Effector CD4-positive, alpha-beta T cell (primary cell): ENCODE results near the gene DDX51.
"Not testable (repeated sequence)": the region's sequence is repeated elsewhere in the genome, so short reads cannot be mapped to it uniquely, and the experiment has no call there.

ENCODE experiments used
- DNase-seq: peaks from one replicate; pipeline ENCODE4 v3.0.0-alpha.2; 2020

The DDX51 gene

GRCh38 chr12:132111654-132112304, 32.3 kb downstream of the DDX51 start:
- DNase-seq, result no peak

GRCh38 chr12:132110677-132111076, 33.4 kb downstream of the DDX51 start:
- no peak for DNase-seq

- DNase-seq, result no peak
Observed at GRCh38 chr12:132109741-132110140, 34.4 kb downstream of the DDX51 start.

GRCh38 chr12:132108211-132108832, 35.8 kb downstream of the DDX51 start:
- no peak for DNase-seq

- no peak for DNase-seq
Observed at GRCh38 chr12:132106921-132107320, 37.2 kb downstream of the DDX51 start.

GRCh38 chr12:132105467-132105866, 38.7 kb downstream of the DDX51 start:
- no peak for DNase-seq

GRCh38 chr12:132103542-132104308, 40.4 kb downstream of the DDX51 start:
- DNase-seq, result no peak

- DNase-seq, result not testable (repeated sequence)
Observed at GRCh38 chr12:132103072-132103471, 41.0 kb downstream of the DDX51 start.

GRCh38 chr12:132102297-132102696, 41.8 kb downstream of the DDX51 start:
- no peak for DNase-seq

- no peak for DNase-seq
Observed at GRCh38 chr12:132100306-132101065, 43.6 kb downstream of the DDX51 start.

GRCh38 chr12:132099739-132100138, 44.4 kb downstream of the DDX51 start:
- DNase-seq, result no peak

- no peak for DNase-seq
Observed at GRCh38 chr12:132095520-132096409, 48.4 kb downstream of the DDX51 start.

GRCh38 chr12:132094269-132094891, 49.7 kb downstream of the DDX51 start:
- no peak for DNase-seq

GRCh38 chr12:132089407-132089910, 54.7 kb downstream of the DDX51 start:
- no peak for DNase-seq
